HG03103 (cell line): ENCODE results near the gene STPG2.

Source experiments
- ATAC-seq: cut with Tn5 transposase; IDR thresholded peaks from one replicate; pipeline ENCODE4 v1.9.1; 2021; ENCODE audit warnings: low read depth; ENCODE audit not compliant: unreplicated experiment

Gene STPG2

DNA sequence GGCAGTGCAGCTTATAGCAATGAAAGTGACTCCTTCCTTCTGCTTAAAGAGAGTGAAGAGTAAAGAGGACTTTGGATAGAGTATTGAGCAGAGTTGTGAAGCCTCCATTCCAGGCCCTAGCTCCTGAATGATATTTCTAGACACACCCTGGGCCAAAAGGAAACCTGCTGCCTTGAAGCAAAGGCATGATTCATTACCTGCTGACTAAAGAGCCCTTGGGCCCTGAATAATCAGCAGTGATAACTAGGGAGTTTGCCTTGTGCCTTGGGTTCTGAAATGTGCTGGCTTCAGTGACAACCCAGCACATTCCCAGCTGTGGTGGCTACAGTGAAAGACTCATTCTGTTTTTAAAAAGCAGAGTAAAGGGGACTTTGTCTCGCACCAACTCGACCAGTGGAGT lies 49.2 kb downstream of the STPG2 start:
- ATAC-seq = no peak

DNA sequence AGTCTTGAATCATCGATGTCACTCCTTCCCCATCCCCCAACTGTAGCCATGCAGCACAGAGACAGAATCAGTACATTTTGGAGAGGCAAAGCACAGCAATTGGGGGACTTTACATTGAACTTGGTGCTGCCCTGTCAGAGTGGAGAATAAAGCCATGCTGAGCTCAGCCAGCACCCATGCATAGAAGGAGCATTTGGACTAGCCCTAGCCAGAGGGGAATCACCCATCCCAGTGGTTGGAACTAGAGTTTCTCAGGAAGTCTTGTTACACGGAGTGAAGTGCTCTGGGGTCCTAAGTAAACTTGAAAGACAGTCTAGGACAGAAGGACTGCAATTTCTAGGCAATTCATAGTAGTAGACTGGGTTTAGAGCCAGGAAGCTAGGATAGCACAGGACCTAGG lies 49.6 kb downstream of the STPG2 start:
- ATAC-seq = no peak

DNA sequence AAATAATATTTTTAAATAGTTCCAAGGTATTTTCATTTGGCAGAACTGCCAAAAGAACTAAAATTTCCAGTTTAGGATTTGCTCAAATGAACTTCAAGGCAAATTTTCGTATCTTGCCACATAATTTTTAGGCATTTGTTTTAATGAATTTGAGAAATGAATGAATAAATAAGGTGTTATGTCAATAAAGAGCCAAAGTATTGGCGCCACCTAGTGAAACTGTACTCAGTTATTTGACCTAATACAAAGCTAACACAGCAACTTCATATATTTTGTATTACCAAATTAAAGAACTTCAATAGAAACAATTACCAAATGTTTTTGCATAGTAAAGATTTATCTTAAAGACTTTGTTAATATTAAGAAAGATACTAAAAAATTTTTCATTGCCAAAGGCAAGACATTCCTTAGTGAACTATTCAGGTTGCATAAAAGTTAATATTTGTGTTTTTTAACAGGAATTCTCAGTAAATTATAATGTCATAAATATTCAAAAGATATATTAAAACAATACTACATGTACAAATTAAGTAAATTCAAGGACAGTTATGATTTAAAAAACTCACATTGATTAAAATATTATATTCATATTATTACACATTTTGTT lies 50.3 kb downstream of the STPG2 start:
- ATAC-seq = no peak

DNA sequence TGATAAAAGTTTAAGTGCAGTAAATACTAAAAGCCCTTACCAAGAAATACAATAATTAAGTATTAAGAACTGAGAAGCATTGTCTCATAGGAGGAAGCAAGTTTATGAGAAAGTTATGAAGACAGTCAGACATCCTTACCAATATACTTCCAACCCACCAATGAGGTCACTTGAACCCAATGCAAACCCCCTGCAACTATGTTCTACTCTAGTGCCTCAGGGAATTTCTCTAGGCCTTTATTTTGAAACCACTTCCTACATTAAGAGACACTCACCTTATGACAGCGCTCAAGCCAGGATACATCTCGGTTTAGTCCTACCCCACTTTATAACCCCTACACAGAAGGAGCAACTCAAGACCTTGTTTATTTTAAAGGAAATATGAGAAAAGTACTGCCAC lies 61.3 kb downstream of the STPG2 start:
- no peak for ATAC-seq

DNA sequence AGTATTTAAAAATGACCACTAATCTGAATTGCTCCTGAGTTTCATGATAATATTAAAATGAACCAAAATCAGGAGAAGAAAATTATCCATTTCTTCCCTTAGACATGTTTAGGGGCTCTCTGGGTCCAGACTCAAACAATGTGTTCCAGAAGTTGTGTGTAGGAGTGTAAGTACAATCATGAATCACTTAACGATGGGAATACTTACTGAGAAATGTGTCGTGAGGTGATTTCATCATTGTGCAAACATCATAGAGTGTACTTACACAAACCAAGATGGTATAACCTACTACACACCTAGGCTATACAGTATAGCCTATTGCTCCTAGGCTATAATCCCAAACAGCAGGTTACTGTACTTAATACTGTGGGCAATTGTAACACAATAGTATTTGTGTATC lies 74.8 kb downstream of the STPG2 start:
- no peak for ATAC-seq

DNA sequence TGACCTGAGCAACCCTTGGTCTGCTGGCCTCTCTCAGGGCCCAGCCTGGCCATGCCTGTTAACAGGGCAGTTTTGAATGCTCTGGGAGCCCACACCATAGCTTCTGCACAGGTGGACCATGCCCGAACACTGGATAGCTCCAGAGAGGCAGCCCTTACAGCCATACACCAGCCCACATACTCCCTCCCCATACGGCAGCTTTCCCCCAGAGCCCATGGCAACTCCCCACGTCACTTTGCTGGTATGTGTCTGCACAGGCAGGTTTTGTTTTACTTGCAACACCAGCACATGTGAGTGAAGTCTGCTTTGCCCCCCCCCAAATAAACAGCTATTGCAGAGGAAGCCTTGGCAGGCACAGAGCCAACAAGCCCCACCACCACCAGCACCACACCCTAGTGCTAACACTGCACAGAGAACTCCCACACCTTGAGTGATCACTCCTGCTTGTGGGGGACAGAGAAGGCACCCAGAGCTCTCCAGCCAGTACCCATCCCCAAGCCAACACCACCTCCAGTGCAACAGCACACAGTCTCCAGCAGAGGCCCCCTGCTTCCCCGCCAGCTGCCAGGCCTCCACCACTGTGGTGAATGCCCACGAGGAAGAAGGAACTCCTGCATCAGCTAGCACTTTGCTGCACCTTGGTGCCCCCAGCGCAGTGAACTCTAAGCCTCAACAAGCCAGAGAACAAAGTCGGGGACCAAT lies 87.3 kb downstream of the STPG2 start:
- ATAC-seq = no peak

DNA sequence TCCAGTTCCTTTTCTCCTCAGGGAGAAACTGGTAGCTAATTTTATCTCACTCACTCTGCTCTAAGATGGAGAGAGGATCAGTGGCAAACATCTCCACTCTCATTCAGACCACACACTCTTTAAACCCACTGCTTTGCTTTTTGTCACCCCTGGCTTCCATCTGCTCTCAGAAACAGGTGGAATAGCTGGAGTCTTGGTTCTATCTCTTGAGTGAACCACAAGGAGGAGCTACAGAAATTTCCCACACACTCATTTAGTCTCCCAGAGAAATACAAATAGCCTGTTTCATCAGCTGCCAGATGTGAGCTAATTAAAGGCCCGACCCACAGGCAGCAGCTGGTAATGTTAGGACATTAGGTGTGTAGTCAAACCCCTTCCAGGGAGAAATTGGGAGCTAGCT lies 96.6 kb downstream of the STPG2 start:
- ATAC-seq = no peak

DNA sequence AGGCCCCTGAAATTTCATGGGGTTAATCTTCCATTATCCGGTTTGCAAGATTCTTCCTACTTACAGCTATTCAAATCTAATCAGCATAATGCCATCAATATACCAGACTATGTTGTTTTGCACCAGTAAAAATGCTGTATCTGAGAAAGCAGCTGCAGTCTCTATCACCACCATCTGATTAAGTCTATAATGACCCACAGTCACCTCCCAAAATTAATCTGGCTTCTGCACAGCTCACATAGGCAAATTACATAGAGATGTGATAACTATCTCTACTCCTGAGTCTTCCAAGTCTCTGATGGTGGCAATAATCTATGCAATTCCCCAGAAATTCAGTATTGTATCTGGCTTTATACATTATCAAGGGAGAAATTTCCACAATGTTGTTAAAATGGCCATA lies 113.2 kb downstream of the STPG2 start:
- no peak for ATAC-seq

DNA sequence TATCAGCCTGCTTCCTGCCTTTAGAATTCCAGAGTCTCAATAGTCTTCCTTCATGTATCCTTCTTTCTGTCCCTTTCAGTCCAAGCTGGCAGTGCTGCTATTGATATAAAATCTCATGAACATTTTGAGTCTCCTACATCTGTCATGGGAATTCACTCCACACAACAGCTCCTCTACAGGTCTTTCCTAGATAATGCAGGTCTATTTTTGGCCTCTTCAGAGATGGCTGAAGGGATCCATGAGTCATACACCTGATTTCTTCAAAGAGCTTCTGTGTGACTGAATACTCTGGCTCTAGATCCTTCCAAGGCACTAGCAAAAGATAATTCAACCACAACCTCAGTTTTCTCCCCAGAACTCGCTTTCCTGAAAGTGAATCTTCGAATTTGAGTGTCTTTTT lies 115.4 kb downstream of the STPG2 start:
- ATAC-seq = no peak

DNA sequence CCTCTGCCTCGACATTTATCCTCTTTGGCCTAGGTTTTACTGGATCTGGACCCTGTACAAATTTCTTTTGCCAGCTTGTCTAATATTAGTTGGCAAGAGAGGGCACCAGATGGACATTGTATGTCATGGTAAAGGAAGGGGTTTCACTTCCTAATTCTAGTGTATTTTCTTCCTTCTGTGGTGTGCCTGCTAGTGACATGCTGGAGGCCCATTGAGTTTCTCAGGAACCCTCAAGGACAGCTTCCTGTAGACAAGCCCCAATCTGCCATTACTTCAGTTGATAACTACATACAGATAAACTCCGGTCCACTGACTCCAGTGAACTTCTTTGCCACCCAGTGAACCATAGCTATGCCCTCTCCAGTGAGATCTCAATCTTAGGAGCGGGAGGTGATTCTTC lies 116.9 kb downstream of the STPG2 start:
- no peak for ATAC-seq

DNA sequence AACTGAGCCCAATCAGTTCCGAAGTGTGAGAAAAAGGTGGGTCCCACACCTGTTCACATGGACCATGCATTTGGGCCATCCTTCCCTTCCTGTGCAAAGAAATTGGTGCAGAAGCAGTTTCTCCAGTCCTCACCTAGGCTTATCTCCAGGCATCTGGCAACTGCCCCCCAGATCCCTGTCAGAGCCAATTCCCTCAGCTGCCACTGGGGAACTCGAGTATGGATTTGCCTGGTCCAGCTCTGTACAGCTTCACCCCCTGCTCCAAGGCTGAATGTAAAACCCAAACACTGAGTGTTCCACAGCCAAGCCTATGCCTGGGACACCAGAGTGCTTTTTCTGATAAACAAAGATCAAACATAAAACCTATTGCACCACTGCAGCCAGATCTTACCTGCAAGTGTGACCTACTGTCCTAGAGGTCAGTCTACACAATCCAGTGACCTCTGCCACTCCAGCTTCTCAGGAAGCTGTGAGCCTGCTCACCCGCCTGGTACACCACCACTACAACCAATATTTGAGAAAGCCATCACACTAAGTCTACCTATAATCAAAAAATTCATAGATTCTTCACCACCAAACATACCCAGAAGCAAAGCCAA lies 136.4 kb downstream of the STPG2 start:
- ATAC-seq = no peak

DNA sequence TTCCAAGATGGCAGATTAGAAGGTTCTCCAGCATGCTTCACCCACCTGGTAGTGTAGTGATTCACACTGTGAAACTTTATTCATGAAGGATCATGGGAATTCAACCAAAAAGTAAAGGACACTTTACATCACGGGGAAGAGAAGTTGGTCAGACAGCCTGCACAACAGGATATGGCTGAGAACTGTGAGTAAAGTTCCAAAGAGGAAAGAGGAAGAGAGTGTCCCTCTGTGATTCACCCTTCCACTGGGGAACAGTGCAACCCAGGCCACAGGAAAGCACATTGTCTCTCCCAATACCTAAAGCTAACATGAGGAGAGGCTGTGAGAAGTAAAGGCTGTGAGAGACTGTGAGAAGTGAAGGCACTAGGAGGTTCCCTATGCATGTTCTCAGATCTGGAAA lies 137.2 kb downstream of the STPG2 start:
- no peak for ATAC-seq

DNA sequence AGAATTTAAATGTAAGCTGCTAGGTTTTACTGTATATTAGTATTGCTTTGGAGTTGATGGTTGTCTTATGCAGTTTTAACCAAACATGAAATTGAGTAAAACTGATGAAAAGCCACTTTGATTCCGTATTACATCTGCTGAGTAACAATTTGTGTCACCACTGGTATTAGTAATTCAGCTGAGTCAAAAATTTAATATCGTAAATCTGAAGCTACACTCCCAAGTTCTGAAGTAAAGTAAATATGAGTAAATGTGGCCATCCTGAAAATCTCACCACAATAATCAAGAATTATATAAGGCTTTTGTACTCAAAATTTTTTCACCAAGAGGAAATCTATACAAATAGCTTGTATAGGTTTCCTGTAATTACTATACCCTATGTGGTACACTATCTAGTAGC lies 142.3 kb downstream of the STPG2 start:
- ATAC-seq = no peak

DNA sequence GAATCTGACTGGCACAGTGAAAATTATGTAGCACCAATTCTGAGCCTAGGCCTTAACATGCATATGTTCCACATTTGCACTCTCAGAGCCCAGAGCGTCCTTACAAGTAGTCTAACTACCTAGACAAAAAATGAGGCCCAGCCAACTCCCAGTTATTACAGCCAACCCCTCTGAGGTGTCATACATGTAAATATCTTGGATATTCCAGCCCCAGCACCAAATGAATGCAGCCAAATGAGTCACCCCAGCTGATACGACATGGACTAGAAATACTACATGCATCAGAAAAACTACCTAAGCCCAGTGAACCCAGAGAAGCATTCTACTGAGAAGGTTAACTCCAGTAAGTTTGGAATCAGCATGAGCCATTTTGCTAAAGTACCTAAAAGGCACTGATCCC lies 145.1 kb downstream of the STPG2 start:
- no peak for ATAC-seq

DNA sequence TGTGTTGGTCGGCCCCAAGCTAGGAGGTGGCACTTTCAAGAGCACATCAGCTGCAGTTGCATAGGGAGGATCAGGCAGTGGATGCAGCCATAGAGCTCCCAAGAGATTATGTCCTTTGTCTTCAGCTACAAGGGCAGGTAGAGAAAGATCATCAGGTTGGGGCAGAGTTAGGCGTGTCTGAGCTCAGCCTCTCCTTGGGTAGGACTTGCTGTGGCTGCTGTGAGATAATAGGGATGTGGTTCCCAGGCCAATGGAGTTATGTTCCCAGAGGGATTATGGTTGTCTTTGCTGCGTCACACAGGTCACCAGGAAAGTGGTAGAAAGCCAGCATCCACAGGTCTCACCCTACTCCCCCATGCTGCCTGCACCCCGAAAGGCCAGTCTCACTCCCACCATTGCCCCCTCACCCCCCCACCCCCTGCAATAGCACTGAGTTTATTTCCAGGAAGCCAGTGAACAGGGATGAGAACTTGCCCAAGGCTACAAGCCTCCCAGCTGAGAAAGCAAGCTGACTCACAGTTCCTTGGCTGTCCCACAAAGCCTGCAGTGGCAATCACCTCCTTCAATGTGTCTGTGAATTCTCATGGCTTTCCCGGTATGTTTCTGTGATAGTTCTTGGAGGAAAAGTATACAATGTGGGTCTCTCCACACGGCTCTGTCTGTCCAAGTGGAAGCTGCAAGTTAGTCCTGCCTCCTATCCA lies 148.4 kb downstream of the STPG2 start:
- no peak for ATAC-seq

DNA sequence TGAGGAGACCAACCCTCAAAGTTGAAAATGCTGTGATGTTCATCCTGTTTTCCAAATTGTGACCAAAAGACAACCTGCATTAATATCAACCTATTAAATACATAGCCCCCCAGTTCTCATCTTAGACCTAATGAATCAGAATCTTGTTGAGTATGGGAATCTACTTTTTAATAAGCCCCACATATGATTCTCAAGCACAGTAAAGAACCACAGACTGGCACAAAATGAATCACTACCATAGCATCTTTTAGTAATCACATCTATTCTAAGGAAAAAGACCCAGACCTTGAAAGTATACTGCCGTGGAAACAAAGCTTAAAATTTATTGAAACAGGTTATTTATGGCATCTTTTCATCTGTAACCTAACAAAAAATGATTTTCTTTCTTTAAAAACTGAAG lies 152.9 kb downstream of the STPG2 start:
- no peak for ATAC-seq

DNA sequence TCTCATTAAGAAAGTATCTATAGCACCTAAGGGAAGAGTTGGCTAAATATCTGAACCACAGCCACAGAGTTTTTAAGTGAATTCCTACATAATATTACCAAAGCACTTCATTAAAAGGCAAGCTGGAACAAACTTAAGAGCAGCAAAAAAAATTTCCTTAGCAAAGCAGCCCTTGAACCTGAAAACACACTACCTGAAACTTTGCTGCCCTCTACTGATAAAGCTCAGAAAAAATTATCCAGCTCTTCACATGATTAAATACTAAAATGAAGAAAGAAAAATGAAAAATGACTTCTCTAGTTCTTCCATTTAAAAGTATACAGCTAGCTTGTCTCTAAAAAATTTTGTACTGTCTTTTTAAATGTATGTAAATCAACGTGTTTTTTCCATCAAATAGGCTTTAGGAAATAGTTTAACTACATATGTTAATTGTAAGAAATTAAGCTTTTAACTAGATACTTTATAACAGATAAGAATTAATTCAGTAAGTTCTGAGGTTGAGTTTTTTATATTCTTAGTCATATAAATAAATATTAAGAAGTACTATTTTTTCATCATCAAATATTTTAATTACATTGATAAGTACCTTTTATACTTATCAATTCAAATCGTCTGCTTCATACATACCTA lies 156.1 kb downstream of the STPG2 start:
- no peak for ATAC-seq

DNA sequence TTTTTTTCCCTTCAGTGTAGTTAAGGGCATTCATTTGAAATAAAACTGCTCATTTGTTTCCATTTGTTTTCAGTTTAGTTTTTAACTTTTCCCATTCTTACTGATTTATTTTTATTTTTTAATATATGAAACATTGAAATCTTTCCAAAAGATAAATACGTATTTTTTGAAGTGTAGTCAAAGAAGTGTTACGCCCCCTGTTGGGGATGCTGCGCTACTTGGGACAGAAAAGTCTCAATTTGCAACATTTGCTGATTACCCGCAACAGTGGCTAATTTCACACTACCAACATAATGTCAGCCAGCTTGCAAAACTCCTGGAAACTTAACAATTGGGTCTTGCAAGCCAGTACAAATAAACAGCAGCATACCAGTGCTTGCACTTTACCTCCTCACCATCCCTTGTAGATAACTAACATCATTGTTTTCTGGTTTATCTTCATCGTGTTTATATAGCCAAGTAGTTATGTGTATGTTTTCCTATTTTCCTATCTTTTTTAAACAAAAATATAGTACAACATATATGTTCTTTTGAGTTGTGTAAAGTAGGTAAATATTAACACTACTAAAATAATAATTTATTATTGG lies 158.6 kb downstream of the STPG2 start:
- no peak for ATAC-seq

DNA sequence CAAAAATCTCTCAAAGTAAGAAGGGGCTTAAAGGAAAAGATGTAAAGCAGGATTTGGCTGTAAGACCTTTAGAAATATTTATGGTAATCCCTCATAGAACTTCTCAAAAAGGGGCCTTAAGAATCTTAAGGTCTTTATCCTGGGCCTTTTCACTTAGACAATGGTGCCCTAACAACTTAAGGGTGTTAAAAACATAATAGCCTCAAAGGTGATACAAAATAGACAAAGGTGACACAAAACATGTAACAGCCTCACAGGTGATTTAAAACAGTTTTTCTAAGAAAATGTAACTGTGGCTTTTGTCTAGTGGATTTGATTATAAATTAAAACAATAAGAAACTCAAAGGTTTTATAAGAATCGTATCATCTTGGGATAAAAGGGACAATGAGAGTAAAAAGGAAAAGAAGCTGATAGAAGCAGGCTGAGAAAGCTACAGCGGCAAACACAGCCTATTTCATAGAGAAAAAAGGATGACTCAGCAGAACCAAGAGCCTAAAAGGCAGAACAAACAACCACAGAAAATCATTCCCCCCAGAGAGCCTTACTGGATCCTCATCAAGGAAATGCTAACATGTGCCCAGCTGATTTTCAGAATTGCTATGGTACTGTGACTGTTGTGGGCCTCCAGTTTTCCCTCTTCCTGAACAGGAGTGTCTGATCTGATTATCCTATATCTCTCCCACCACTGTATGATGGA lies 164.3 kb downstream of the STPG2 start:
- ATAC-seq = no peak
